H1 (cell line): ENCODE results near the gene MS4A5. TPM values are rescaled to one million over a fixed set of nuclear protein-coding genes. Genes with fewer than 3 reads are reported as not detected.

Experiments used
- CTCF ChIA-PET: fragments of 300-600 bp; sonication (Branson Sonifier 250); formaldehyde crosslinking; loops from one replicate; lab custom pipeline; 2021; ENCODE audit not compliant: partially characterized antibody; lab: Charles Lee
- POLR2A ChIA-PET: fragments of 300-600 bp; sonication (Branson Sonifier 250); formaldehyde crosslinking; loops from one replicate; lab custom pipeline; 2021; ENCODE audit warnings: inconsistent platforms; ENCODE audit not compliant: partially characterized antibody; lab: Charles Lee
- DNase-seq, 2 experiments: peaks; one replicate each; pipeline versions ENCODE4 v3.0.0 to v3.0.0-alpha.2; 2010 to 2022; ENCODE audit warnings: low spot score in 2 of 2, low read depth in 1 of 2, mixed read lengths in 1 of 2
- FAIRE-seq: peaks from 2 replicates; lab custom pipeline; 2011; peaks lifted over from hg19 to GRCh38; lab: Jason Lieb, UNC
- H2AFZ ChIP-seq: 2 replicates; pipeline ENCODE4 v1.8.1; 2012; ENCODE audit warnings: low read length, inconsistent platforms
- H2AK5ac ChIP-seq: 2 replicates; pipeline ENCODE4 v1.6.1; 2013; ENCODE audit warnings: low read depth, low read length
- H2BK120ac ChIP-seq: replicated peaks from 2 replicates; pipeline ENCODE3; 2013; ENCODE audit warnings: low read depth, low read length, inconsistent platforms
- H2BK12ac ChIP-seq: 2 replicates; pipeline ENCODE4 v1.6.1; 2013; ENCODE audit warnings: low read depth, low read length
- H2BK15ac ChIP-seq: 2 replicates; pipeline ENCODE4 v1.6.1; 2013; ENCODE audit warnings: low read length
- H2BK20ac ChIP-seq: 2 replicates; pipeline ENCODE4 v1.6.1; 2013; ENCODE audit warnings: low read length
- H2BK5ac ChIP-seq: 2 replicates; pipeline ENCODE4 v1.6.1; 2013; ENCODE audit warnings: low read depth, low read length
- H3K14ac ChIP-seq: 2 replicates; pipeline ENCODE4 v1.6.1; 2013; ENCODE audit warnings: inconsistent platforms; ENCODE audit not compliant: insufficient read length
- H3K18ac ChIP-seq: 2 replicates; pipeline ENCODE4 v1.6.1; 2013; ENCODE audit warnings: low read length; ENCODE audit errors: extremely low read depth
- H3K23ac ChIP-seq: 2 replicates; pipeline ENCODE4 v1.6.1; 2013; ENCODE audit warnings: inconsistent platforms; ENCODE audit not compliant: insufficient read length
- H3K23me2 ChIP-seq: 2 replicates; pipeline ENCODE4 v1.6.1; 2013; ENCODE audit warnings: low read depth, low read length
- H3K27ac ChIP-seq: 2 replicates; pipeline ENCODE4 v1.6.1; 2011; ENCODE audit warnings: low read depth, low read length, inconsistent platforms
- H3K27me3 ChIP-seq, 4 experiments: replicated peaks in 1 of 4; 1 replicate in 1 of 4; 2 replicates in 3 of 4; pipeline versions ENCODE4 v1.6.1 to v1.8.1; 2011 to 2013; ENCODE audit warnings: low read length in 3 of 4, mild to moderate bottlenecking in 3 of 4, inconsistent platforms in 2 of 4, mixed read lengths in 2 of 4, moderate library complexity in 1 of 4; ENCODE audit not compliant: control insufficient read depth in 3 of 4, insufficient read depth in 3 of 4; ENCODE audit errors: extremely low read depth in 1 of 4
- H3K36me3 ChIP-seq, 4 experiments: 2 replicates each; pipeline versions ENCODE4 v1.6.1 to v1.8.1; 2011 to 2013; ENCODE audit warnings: mild to moderate bottlenecking in 4 of 4, low read length in 3 of 4, moderate library complexity in 2 of 4, control low read depth in 1 of 4, inconsistent platforms in 1 of 4; ENCODE audit not compliant: insufficient read depth in 4 of 4, control insufficient read depth in 2 of 4
- H3K4ac ChIP-seq: replicated peaks from 2 replicates; pipeline ENCODE3; 2013; ENCODE audit warnings: low read length, low read depth, mixed read lengths, inconsistent platforms; ENCODE audit not compliant: insufficient read length
- H3K4me1 ChIP-seq, 4 experiments: replicated peaks in 1 of 4; 1 replicate in 1 of 4; 2 replicates in 3 of 4; pipeline versions ENCODE4 v1.6.1 to v1.8.1; 2011 to 2013; ENCODE audit warnings: low read length in 3 of 4, inconsistent platforms in 2 of 4, mixed read lengths in 1 of 4; ENCODE audit not compliant: insufficient read depth in 4 of 4, control insufficient read depth in 3 of 4
- H3K4me2 ChIP-seq, 2 experiments: 2 replicates each; pipeline versions ENCODE4 v1.6.1 to v1.8.1; 2011 to 2013; ENCODE audit warnings: low read depth in 2 of 2, low read length in 2 of 2, control low read depth in 1 of 2, inconsistent platforms in 1 of 2, mild to moderate bottlenecking in 1 of 2; ENCODE audit not compliant: insufficient read depth in 1 of 2
- H3K4me3 ChIP-seq, 4 experiments: fragments of 200-600, 300-600 bp in 1 of 4; sonication (generic), shearing (Covaris generic), sonication (Bioruptor Twin) in 1 of 4; 2 replicates each; pipeline versions ENCODE4 v1.5.1 to v1.8.1; 2011 to 2016; ENCODE audit warnings: low read length in 4 of 4, low read depth in 3 of 4, control low read depth in 2 of 4, inconsistent platforms in 2 of 4, mild to moderate bottlenecking in 2 of 4, mixed read lengths in 1 of 4, moderate library complexity in 1 of 4; ENCODE audit not compliant: insufficient read depth in 2 of 4; ENCODE audit errors: extremely low read depth in 1 of 4
- H3K56ac ChIP-seq: replicated peaks from 2 replicates; pipeline ENCODE3; 2013; ENCODE audit warnings: low read depth, mild to moderate bottlenecking, mixed read lengths, low read length, inconsistent platforms; ENCODE audit not compliant: insufficient read length
- H3K79me1 ChIP-seq: 2 replicates; pipeline ENCODE4 v1.6.1; 2013; ENCODE audit warnings: low read depth, low read length, control low read depth
- H3K79me2 ChIP-seq, 2 experiments: 2 replicates each; pipeline versions ENCODE4 v1.6.1 to v1.8.1; 2012 to 2013; ENCODE audit warnings: low read length in 2 of 2, mild to moderate bottlenecking in 2 of 2, inconsistent platforms in 1 of 2; ENCODE audit not compliant: insufficient read depth in 2 of 2, control insufficient read depth in 1 of 2
- H3K9ac ChIP-seq, 4 experiments: replicated peaks in 1 of 4; 1 replicate in 1 of 4; 2 replicates in 3 of 4; pipeline versions ENCODE4 v1.6.1 to v1.8.1; 2011 to 2013; ENCODE audit warnings: low read depth in 3 of 4, low read length in 3 of 4, control low read depth in 2 of 4, mild to moderate bottlenecking in 2 of 4, moderate library complexity in 2 of 4, inconsistent platforms in 1 of 4; ENCODE audit errors: extremely low read depth in 1 of 4
- H3K9me3 ChIP-seq, 2 experiments: 2 replicates each; pipeline versions ENCODE4 v1.6.1 to v1.8.1; 2012 to 2013; ENCODE audit warnings: mild to moderate bottlenecking in 2 of 2, moderate library complexity in 2 of 2, control low read depth in 1 of 2, inconsistent platforms in 1 of 2, low read depth in 1 of 2, low read length in 1 of 2, mixed read lengths in 1 of 2; ENCODE audit not compliant: insufficient read depth in 2 of 2
- H4K20me1 ChIP-seq, 2 experiments: replicated peaks in 1 of 2; 2 replicates each; pipeline versions ENCODE3 to v1.8.1; 2011 to 2013; ENCODE audit warnings: inconsistent platforms in 2 of 2, low read length in 2 of 2, mild to moderate bottlenecking in 1 of 2; ENCODE audit not compliant: insufficient read depth in 2 of 2, control insufficient read depth in 1 of 2
- H4K5ac ChIP-seq: 2 replicates; pipeline ENCODE4 v1.6.1; 2013; ENCODE audit warnings: low read length, low read depth, mixed read lengths, inconsistent platforms; ENCODE audit not compliant: insufficient read length
- H4K8ac ChIP-seq: 2 replicates; pipeline ENCODE4 v1.8.0; 2013; ENCODE audit warnings: mild to moderate bottlenecking, moderate library complexity, low read length, inconsistent platforms; ENCODE audit not compliant: insufficient read depth; ENCODE audit errors: extremely low read depth
- H4K91ac ChIP-seq: replicated peaks from 2 replicates; pipeline ENCODE3; 2013; ENCODE audit warnings: low read length, mixed read lengths, inconsistent platforms; ENCODE audit not compliant: insufficient read length
- BACH1 ChIP-seq: IDR thresholded peaks from 2 replicates; pipeline ENCODE4 v1.6.1; 2012; ENCODE audit warnings: low read length, improper control_type of control experiment
- CBX5 ChIP-seq: fragments of 300-800, 300-1000 bp; sonication (generic); IDR thresholded peaks from 2 replicates; pipeline ENCODE4 v1.7.1; 2016; ENCODE audit warnings: antibody characterized with exemption, low read length, low read depth
- CTBP2 ChIP-seq: IDR thresholded peaks from 2 replicates; pipeline ENCODE4 v1.7.0; 2011; ENCODE audit warnings: borderline replicate concordance, mild to moderate bottlenecking, moderate library complexity, mixed read lengths, low read length; ENCODE audit not compliant: insufficient read depth, insufficient read length
- EGR1 ChIP-seq: IDR thresholded peaks from 2 replicates; pipeline ENCODE4 v1.6.1; 2011; ENCODE audit warnings: low read depth, low read length, borderline replicate concordance
- EZH2 ChIP-seq: fragments of 200-600 bp; sonication (generic); IDR thresholded peaks from 2 replicates; pipeline ENCODE4 v1.7.1; 2012; ENCODE audit warnings: low read depth, mild to moderate bottlenecking, moderate library complexity, low read length, inconsistent platforms; ENCODE audit not compliant: severe bottlenecking
- MAFK ChIP-seq: IDR thresholded peaks from 2 replicates; pipeline ENCODE4 v1.6.1; 2012; ENCODE audit warnings: low read depth, mild to moderate bottlenecking, improper control_type of control experiment, low read length
- NANOG ChIP-seq: IDR thresholded peaks from 2 replicates; pipeline ENCODE4 v1.6.1; 2011; ENCODE audit warnings: low read length, low read depth, mild to moderate bottlenecking, inconsistent platforms; ENCODE audit not compliant: insufficient read depth, poor library complexity, severe bottlenecking
- POU5F1 ChIP-seq: IDR thresholded peaks from 2 replicates; pipeline ENCODE4 v1.6.1; 2011; ENCODE audit warnings: low read depth, mild to moderate bottlenecking, low read length, moderate library complexity
- RAD21 ChIP-seq, 2 experiments: IDR thresholded peaks in 1 of 2; conservative IDR thresholded peaks in 1 of 2; 2 replicates each; pipeline ENCODE4 v1.6.1; 2011; ENCODE audit warnings: low read depth in 2 of 2, low read length in 2 of 2, improper control_type of control experiment in 1 of 2, inconsistent platforms in 1 of 2, mild to moderate bottlenecking in 1 of 2, moderate library complexity in 1 of 2
- SAP30 ChIP-seq: fragments of 300-600 bp; sonication (generic); IDR thresholded peaks from 2 replicates; pipeline ENCODE4 v1.7.1; 2012; ENCODE audit warnings: low read length, moderate library complexity, mild to moderate bottlenecking, inconsistent platforms; ENCODE audit not compliant: insufficient read depth, insufficient replicate concordance
- SIX5 ChIP-seq: IDR thresholded peaks from 2 replicates; pipeline ENCODE4 v1.6.1; 2011; ENCODE audit warnings: mild to moderate bottlenecking, low read depth, low read length
- SP2 ChIP-seq: IDR thresholded peaks from 2 replicates; pipeline ENCODE4 v1.6.1; 2012; ENCODE audit warnings: mild to moderate bottlenecking, low read length, inconsistent platforms
- YY1 ChIP-seq: IDR thresholded peaks from 2 replicates; pipeline ENCODE4 v1.6.1; 2011; ENCODE audit warnings: low read depth, mild to moderate bottlenecking, low read length
- ZNF274 ChIP-seq: IDR thresholded peaks from 2 replicates; pipeline ENCODE4 v1.7.0; 2012; ENCODE audit warnings: low read length, borderline replicate concordance; ENCODE audit errors: extremely low read depth
- WGBS, 2 experiments: shearing (Covaris generic) in 1 of 2; methylation state at CpG; one replicate each; pipeline versions ENCODE4 v1.1.6 to v1.1.7; 2013 to 2015; ENCODE audit warnings: low lambda C conversion rate in 2 of 2, mixed read lengths in 2 of 2, inconsistent platforms in 1 of 2, low coverage in 1 of 2, missing lambda C conversion rate in 1 of 2; ENCODE audit not compliant: insufficient replicate concordance in 2 of 2, insufficient coverage in 1 of 2, insufficient read length in 1 of 2; ENCODE audit errors: extremely low coverage in 1 of 2, missing lambda C conversion rate in 1 of 2; 5-methylcytosine and 5-hydroxymethylcytosine counted together
- polyA plus RNA-seq, 7 experiments: library from polyadenylated mRNA; depleted of rRNA in 3 of 7; stranded (reverse) in 5 of 7; unstranded in 2 of 7; fragments of >200 nt in 5 of 7; fragments of 200-250 nt in 2 of 7; gene quantifications; 1 replicate in 5 of 7; 2 replicates in 1 of 7; 4 replicates in 1 of 7; pipeline versions ENCODE4 v1.2.1 to v1.2.3, GENCODE V29; 2011 to 2013; ENCODE audit warnings: missing spikeins in 2 of 7, mixed read lengths in 2 of 7
- total RNA-seq: library from RNA; stranded (reverse); fragmentation: NEBNext Ultra II Directional; extraction: Animal tissue kit (Norgen Biotek cat#: 25700); gene quantifications from 2 replicates; pipeline ENCODE4 v1.2.1, GENCODE V29; 2021

MS4A5 gene
- total and polyA plus RNA-seq, 2 of the 8 experiments (the other 6 are each of a cell fraction or from before 2014, with no cell fraction given) = not detected

DNA sequence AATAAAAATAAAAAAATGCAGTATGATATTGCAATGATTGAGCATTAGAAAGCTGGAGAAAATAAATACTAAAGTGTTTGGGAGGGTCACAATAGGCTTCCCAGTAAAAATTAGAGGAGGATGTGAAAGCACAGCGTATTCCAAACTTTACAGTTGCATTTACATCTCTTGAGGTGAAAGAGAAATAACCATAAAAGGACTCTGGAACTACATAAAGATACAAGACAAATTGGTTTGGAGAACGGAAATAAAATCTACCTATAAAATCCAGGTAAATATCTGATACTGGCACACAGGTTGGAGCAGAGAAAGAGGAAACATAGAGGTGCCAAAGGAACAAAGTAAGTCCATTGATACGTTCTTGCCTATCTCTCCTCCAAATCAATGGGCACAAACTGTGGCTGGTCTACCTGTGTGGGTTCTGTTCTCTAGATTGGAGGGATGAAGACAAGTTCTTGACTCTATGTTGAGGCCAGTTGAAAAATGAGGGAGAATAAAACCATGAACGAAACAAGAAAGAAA, 63.2 kb downstream of the MS4A5 start, which contains the start of gene MS4A12:
MS4A12 (plus strand) TSS at position 291 of the 522 bp plus-strand sequence. CDS start 4,541 bp downstream, outside the sequence.
- Histone ChIP-seq H3K27me3 (no peaks in the 10 kb centered on the region), H3K56ac (no peak within 1 kb of the TSS), H3K79me1 (no peaks in the 10 kb centered on the region), H3K27ac (no peak within 1 kb of the TSS), H3K4me1 (no peaks in the 10 kb centered on the region), H4K20me1 (no peaks in the 10 kb centered on the region), H3K4me3 (no peak within 1 kb of the TSS), H2BK20ac (no peak within 1 kb of the TSS), H2BK12ac (no peak within 1 kb of the TSS), H2AFZ (no peak within 1 kb of the TSS), H4K8ac (no peak within 1 kb of the TSS), H2AK5ac (no peak within 1 kb of the TSS), H3K23ac (no peak within 1 kb of the TSS), H3K23me2 (no peaks in the 10 kb centered on the region), H3K9ac (no peak within 1 kb of the TSS), H2BK5ac (no peak within 1 kb of the TSS), H4K5ac (no peak within 1 kb of the TSS), H3K4ac (no peak within 1 kb of the TSS), H3K9me3 (peaks cover 0 to 5% of the 10 kb centered on the region in 2 experiments; a peak in 1 of 4 replicates), H3K4me2 (no peak within 1 kb of the TSS), H4K91ac (no peak within 1 kb of the TSS), H2BK15ac (no peak within 1 kb of the TSS), H2BK120ac (no peak within 1 kb of the TSS), H3K79me2 (no peaks in the 10 kb centered on the region), H3K18ac (no peak within 1 kb of the TSS), H3K36me3 (no peaks in the 10 kb centered on the region), H3K14ac (no peak within 1 kb of the TSS)
- DNase-seq (no peak), FAIRE-seq (no peak)
- 67% methylated on average over 4 of the region's 4 CpGs; no CpG with 5 or more reads in 1 of the 2 experiments for WGBS, 2 experiments
- POLR2A ChIA-PET = interaction anchor here (0.7 to 1.0 kb wide), 2 partner anchors 9 to 31 kb away, joined by 3 read pairs; no protein-coding TSS in a partner anchor
- CTCF ChIA-PET = no interaction called here
- no peak for TF ChIP-seq EZH2
- TF ChIP-seq BACH1 = no peak
- no peak for TF ChIP-seq ZNF274
- no peak for TF ChIP-seq MAFK
- no peak for TF ChIP-seq CTBP2
- TF ChIP-seq SP2 = no peak
- TF ChIP-seq RAD21 (IDR thresholded peaks at IDR 0.05 in 1 of 2, conservative IDR thresholded peaks at IDR 0.05 in 1 of 2; ENCODE audit: low read depth in 2 of 2, low read length in 2 of 2) = no peak
- TF ChIP-seq POU5F1 = no peak
- TF ChIP-seq NANOG = no peak
- TF ChIP-seq EGR1 = no peak
- no peak for TF ChIP-seq SIX5
- TF ChIP-seq SAP30 = no peak
- no peak for TF ChIP-seq CBX5
- no peak for TF ChIP-seq YY1
